Measurements from ENCODE around the gene SLC6A12.

DNA sequence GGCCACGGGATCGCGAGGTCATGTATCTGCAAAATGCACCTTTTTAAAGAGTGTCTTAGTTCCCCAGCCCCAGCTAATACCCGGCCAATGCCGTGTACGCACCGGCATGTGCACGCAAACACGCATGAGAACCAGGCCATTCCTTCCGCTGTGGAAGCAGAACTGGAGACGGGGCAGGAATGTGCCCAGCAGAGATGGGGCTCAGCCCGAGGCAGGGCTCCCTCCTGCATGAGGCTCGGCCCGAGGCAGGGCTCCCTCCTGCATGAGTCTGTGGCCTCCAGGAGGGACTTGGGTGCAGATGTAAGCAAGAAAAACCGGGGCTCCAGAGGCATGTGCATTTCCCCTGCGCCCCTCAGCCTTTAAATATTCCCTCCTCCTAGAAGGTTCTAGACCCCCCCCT is 38.2 kb downstream of the SLC6A12 start:
- TF ChIP-seq, protein P1, sequence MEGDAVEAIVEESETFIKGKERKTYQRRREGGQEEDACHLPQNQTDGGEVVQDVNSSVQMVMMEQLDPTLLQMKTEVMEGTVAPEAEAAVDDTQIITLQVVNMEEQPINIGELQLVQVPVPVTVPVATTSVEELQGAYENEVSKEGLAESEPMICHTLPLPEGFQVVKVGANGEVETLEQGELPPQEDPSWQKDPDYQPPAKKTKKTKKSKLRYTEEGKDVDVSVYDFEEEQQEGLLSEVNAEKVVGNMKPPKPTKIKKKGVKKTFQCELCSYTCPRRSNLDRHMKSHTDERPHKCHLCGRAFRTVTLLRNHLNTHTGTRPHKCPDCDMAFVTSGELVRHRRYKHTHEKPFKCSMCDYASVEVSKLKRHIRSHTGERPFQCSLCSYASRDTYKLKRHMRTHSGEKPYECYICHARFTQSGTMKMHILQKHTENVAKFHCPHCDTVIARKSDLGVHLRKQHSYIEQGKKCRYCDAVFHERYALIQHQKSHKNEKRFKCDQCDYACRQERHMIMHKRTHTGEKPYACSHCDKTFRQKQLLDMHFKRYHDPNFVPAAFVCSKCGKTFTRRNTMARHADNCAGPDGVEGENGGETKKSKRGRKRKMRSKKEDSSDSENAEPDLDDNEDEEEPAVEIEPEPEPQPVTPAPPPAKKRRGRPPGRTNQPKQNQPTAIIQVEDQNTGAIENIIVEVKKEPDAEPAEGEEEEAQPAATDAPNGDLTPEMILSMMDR (IDR thresholded peaks at IDR 0.05): no peak
- TF ChIP-seq POLR2A (IDR thresholded peaks at IDR 0.05): no peak

All from body of pancreas (tissue), 4 donors.